Right lobe of liver (tissue), 4 donors: ENCODE data around the gene LRWD1.

Source experiments
- POLR2A ChIP-seq: fragments of 450-650 bp; IDR thresholded peaks from one replicate; pipeline ENCODE4 v1.6.1; 2017; ENCODE audit warnings: antibody characterized with exemption, mild to moderate bottlenecking
- TF ChIP-seq, protein P1 (sequence below), 4 donors: fragments of 200-600 bp in 3 of 4; fragments of 450-650 bp in 1 of 4; IDR thresholded peaks; one replicate each; pipeline versions ENCODE4 v1.5.1 to v1.8.0; 2016 to 2022; ENCODE audit warnings: antibody characterized with exemption in 4 of 4, mild to moderate bottlenecking in 2 of 4
- donor health status: DM: no; HTN: no; CAD: no.
- donor health status: DM: no; HTN: no; CAD: no.
- donor health status: DM: no; HTN: yes; CAD: no.

DNA sequence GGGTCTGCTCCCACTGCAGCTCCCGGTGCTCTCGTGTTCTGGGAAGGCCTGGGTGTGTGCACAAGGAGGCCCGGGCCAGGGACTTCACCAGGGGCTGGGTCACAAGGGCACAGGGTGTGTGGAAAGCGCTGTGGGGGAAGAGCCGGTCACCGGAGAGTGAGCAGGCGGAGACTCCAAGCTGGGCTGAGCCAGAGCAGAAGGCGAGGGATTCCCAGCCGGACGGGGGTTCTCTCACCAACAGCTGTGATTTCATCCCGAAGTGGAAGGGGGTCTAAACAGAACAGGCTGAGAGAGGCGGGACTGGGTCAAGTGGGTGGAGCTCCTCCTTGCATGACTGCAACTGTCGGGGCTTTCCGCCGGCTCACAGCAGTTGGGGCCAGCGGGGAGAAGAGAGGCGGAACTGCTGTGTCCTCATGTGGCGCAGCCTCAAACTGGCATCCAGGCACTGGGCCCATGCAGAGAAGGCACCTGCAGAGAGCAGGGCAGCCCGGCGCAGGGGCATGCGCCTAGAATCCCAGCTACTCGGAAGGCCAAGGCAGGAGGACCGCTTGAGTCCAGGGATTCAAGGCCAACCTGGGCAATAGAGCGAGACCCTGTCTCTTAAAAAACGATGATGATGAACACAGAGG, 39.0 kb upstream of the LRWD1 start:
- TF ChIP-seq, protein P1, sequence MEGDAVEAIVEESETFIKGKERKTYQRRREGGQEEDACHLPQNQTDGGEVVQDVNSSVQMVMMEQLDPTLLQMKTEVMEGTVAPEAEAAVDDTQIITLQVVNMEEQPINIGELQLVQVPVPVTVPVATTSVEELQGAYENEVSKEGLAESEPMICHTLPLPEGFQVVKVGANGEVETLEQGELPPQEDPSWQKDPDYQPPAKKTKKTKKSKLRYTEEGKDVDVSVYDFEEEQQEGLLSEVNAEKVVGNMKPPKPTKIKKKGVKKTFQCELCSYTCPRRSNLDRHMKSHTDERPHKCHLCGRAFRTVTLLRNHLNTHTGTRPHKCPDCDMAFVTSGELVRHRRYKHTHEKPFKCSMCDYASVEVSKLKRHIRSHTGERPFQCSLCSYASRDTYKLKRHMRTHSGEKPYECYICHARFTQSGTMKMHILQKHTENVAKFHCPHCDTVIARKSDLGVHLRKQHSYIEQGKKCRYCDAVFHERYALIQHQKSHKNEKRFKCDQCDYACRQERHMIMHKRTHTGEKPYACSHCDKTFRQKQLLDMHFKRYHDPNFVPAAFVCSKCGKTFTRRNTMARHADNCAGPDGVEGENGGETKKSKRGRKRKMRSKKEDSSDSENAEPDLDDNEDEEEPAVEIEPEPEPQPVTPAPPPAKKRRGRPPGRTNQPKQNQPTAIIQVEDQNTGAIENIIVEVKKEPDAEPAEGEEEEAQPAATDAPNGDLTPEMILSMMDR (IDR thresholded peaks at IDR 0.05), result no peak
- TF ChIP-seq POLR2A, result peak; percentile 29
